Ovary (tissue), 1 donor: Measurements from ENCODE around the gene DMXL1.

Source experiments
- EP300 ChIP-seq: sonication (generic); formaldehyde crosslinking; IDR thresholded peaks from one replicate; pipeline ENCODE4 v1.6.1; 2017; ENCODE audit warnings: antibody characterized with exemption
- POLR2A ChIP-seq: fragments of 450-650 bp; IDR thresholded peaks from one replicate; pipeline ENCODE4 v1.6.1; 2017; ENCODE audit warnings: antibody characterized with exemption, mild to moderate bottlenecking, moderate library complexity

DNA sequence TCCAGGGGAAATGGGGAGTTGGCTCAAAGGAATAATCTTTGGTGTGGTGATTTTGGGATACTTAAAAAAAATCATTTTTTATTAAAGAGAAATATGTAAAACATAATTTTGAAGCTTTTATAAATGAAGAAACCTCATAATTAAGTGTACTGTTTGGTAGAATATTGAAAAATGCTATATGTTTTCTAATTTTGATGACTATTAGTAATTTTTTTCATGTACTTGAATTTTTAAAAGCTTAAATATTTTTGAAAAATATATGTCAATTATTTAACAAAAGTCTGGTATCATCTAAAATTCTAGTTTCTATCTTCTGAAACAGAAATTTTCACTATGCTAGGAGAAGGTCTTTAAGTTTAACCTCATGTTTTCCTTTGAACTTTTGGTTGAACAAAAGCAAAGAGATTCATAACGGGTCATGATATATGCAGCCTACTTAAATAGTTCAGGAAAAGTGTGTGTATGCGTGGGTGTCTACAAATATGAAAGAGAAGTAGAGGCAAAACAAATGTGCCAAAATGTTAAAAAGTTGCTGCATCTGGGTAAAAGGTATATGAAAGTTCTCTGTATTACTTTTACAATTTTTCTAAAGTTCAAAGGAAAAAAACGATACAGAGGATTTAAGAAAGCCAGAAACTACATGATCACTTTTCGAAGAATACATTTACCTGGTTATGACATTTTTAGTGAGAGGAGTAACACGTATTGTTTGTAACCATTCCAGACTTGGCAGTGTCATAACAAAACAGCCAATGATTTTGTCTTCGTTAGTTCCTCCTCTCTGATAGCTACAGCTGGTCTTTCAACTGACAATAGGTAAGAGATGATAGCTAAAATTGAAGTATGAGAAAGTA, 167.6 kb downstream of the DMXL1 start:
- TF ChIP-seq EP300 (no peak), POLR2A (no peak)
